Astrocyte (in vitro differentiated cells and primary cell): ENCODE measurements around the gene JUP. TPM values are rescaled to one million over a fixed set of nuclear protein-coding genes. Genes with fewer than 3 reads are reported as not detected.

Experiments
- DNase-seq: peaks from one replicate; pipeline ENCODE4 v3.0.0-alpha.2; 2010; ENCODE audit warnings: low read depth
- FAIRE-seq: peaks from 2 replicates; lab custom pipeline; 2011; peaks lifted over from hg19 to GRCh38; lab: Jason Lieb, UNC
- H2AFZ ChIP-seq: 2 replicates; pipeline ENCODE4 v1.6.0; 2012; ENCODE audit warnings: low read depth, low read length, inconsistent platforms
- H3K27ac ChIP-seq: 2 replicates; pipeline ENCODE4 v1.5.1; 2011; ENCODE audit warnings: low read depth, low read length, inconsistent platforms
- H3K27me3 ChIP-seq: 2 replicates; pipeline ENCODE4 v1.6.0; 2011; ENCODE audit warnings: low read length, inconsistent platforms; ENCODE audit not compliant: insufficient read depth
- H3K36me3 ChIP-seq: 2 replicates; pipeline ENCODE4 v1.5.1; 2011; ENCODE audit warnings: low read length, inconsistent platforms; ENCODE audit not compliant: insufficient read depth
- H3K4me1 ChIP-seq: 2 replicates; pipeline ENCODE4 v1.5.1; 2011; ENCODE audit warnings: low read length, inconsistent platforms; ENCODE audit not compliant: insufficient read depth
- H3K4me2 ChIP-seq: 2 replicates; pipeline ENCODE4 v1.6.0; 2012; ENCODE audit warnings: low read length, inconsistent platforms
- H3K4me3 ChIP-seq: 2 replicates; pipeline ENCODE4 v1.5.1; 2011; ENCODE audit warnings: low read depth, mild to moderate bottlenecking, low read length, inconsistent platforms; ENCODE audit not compliant: insufficient read depth
- H3K79me2 ChIP-seq: 2 replicates; pipeline ENCODE4 v1.6.0; 2012; ENCODE audit warnings: mild to moderate bottlenecking, low read length, inconsistent platforms; ENCODE audit not compliant: insufficient read depth
- H3K9ac ChIP-seq: 2 replicates; pipeline ENCODE4 v1.6.0; 2012; ENCODE audit warnings: mild to moderate bottlenecking, low read length, inconsistent platforms
- H3K9me3 ChIP-seq: 2 replicates; pipeline ENCODE4 v1.5.1; 2012; ENCODE audit warnings: low read depth, mild to moderate bottlenecking, low read length, inconsistent platforms; ENCODE audit not compliant: insufficient read depth
- H4K20me1 ChIP-seq: 2 replicates; pipeline ENCODE4 v1.6.0; 2012; ENCODE audit warnings: low read length, inconsistent platforms; ENCODE audit not compliant: insufficient read depth
- H3K27ac Mint-ChIP-seq: one replicate; pipeline ENCODE4 v1.8.0; 2021; ENCODE audit warnings: mild to moderate bottlenecking, mixed read lengths; ENCODE audit not compliant: unreplicated experiment
- H3K27me3 Mint-ChIP-seq: one replicate; pipeline ENCODE4 v1.8.0; 2021; ENCODE audit warnings: low read depth, mixed read lengths; ENCODE audit not compliant: unreplicated experiment
- H3K36me3 Mint-ChIP-seq: one replicate; pipeline ENCODE4 v1.8.0; 2021; ENCODE audit warnings: low read depth, mixed read lengths; ENCODE audit not compliant: unreplicated experiment
- H3K4me1 Mint-ChIP-seq: one replicate; pipeline ENCODE4 v1.8.0; 2021; ENCODE audit warnings: low read depth, mixed read lengths; ENCODE audit not compliant: unreplicated experiment
- H3K4me3 Mint-ChIP-seq: one replicate; pipeline ENCODE4 v1.8.0; 2021; ENCODE audit warnings: mild to moderate bottlenecking, moderate library complexity, mixed read lengths; ENCODE audit not compliant: unreplicated experiment
- H3K9me3 Mint-ChIP-seq: one replicate; pipeline ENCODE4 v1.8.0; 2021; ENCODE audit warnings: mild to moderate bottlenecking, mixed read lengths; ENCODE audit not compliant: unreplicated experiment
- EZH2 ChIP-seq: IDR thresholded peaks from 2 replicates; pipeline ENCODE4 v1.6.1; 2012; ENCODE audit warnings: mild to moderate bottlenecking, low read length, inconsistent platforms; ENCODE audit not compliant: insufficient read depth
- total RNA-seq: library from RNA; stranded (reverse); gene quantifications from 2 replicates; pipeline ENCODE4 v1.2.1, GENCODE V29; 2021
- TF ChIP-seq, protein P1 (sequence below): IDR thresholded peaks from 2 replicates; pipeline ENCODE4 v1.5.1; 2011; ENCODE audit warnings: low read depth, mild to moderate bottlenecking, inconsistent platforms, low read length, moderate library complexity; ENCODE audit not compliant: insufficient read depth

JUP gene
- total RNA-seq, 1 donor from 2014 or later: 236 TPM

DNA sequence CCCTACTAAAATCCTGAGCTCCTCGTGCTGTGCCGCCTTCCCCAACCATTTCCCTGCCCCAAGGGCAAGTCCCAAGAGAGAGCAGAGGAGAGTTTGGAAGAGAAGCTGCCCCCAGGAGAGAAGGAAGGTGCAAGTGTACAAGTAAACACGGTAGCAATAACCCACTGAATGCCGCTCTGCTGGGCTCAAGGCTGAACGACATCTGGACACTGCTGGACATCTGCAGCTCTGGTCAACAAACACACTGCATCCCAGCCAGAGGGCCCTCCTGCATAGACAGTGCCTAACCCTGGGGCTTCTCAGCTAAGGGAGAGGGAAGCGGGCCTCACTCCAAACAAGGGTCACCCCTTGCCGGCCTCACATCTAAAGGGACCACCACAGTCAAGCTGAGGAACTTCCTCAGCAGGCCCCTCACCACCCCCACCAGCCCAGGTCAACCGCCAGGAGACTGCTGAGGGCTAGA is 12.7 kb downstream of the JUP start:
- H3K36me3 ChIP-seq: no peaks in the 10 kb centered on the region
- H3K9me3 ChIP-seq: no peaks in the 10 kb centered on the region
- peaks cover 39% of the 10 kb centered on the region for H3K4me1 ChIP-seq
- TF ChIP-seq, protein P1, sequence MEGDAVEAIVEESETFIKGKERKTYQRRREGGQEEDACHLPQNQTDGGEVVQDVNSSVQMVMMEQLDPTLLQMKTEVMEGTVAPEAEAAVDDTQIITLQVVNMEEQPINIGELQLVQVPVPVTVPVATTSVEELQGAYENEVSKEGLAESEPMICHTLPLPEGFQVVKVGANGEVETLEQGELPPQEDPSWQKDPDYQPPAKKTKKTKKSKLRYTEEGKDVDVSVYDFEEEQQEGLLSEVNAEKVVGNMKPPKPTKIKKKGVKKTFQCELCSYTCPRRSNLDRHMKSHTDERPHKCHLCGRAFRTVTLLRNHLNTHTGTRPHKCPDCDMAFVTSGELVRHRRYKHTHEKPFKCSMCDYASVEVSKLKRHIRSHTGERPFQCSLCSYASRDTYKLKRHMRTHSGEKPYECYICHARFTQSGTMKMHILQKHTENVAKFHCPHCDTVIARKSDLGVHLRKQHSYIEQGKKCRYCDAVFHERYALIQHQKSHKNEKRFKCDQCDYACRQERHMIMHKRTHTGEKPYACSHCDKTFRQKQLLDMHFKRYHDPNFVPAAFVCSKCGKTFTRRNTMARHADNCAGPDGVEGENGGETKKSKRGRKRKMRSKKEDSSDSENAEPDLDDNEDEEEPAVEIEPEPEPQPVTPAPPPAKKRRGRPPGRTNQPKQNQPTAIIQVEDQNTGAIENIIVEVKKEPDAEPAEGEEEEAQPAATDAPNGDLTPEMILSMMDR: no peak
- TF ChIP-seq EZH2: no peak
- H3K27ac ChIP-seq: no peak overlapping the region
- Mint-ChIP-seq H3K9me3 (no peaks in the 10 kb centered on the region), H3K4me1 (peaks cover 49% of the 10 kb centered on the region), H3K4me3 (peak overlapping the region; percentile 64), H3K27ac (no peak overlapping the region), H3K27me3 (no peaks in the 10 kb centered on the region), H3K36me3 (peaks cover 11% of the 10 kb centered on the region)
- no peaks in the 10 kb centered on the region for H3K27me3 ChIP-seq
- peaks cover 19% of the 10 kb centered on the region for H3K79me2 ChIP-seq
- FAIRE-seq (no peak), DNase-seq (no peak)
- H3K4me3 ChIP-seq: no peak overlapping the region
- H2AFZ ChIP-seq: no peak overlapping the region
- peak overlapping the region; percentile 28 for H3K9ac ChIP-seq
- H4K20me1 ChIP-seq: peaks cover 25% of the 10 kb centered on the region
- peak overlapping the region; percentile 51 for H3K4me2 ChIP-seq

GRCh38 chr17:41773190-41773588 is 13.3 kb downstream of the JUP start:
- Histone ChIP-seq H2AFZ (no peak overlapping the region), H3K9me3 (no peaks in the 10 kb centered on the region), H4K20me1 (peaks cover 24% of the 10 kb centered on the region), H3K4me2 (peak overlapping the region; percentile 51), H3K4me3 (no peak overlapping the region), H3K79me2 (peaks cover 19% of the 10 kb centered on the region), H3K4me1 (peaks cover 36% of the 10 kb centered on the region), H3K27ac (peak overlapping the region; percentile 36), H3K9ac (no peak overlapping the region), H3K36me3 (peaks cover 3% of the 10 kb centered on the region), H3K27me3 (no peaks in the 10 kb centered on the region)
- peak overlapping the region; percentile 91 for H3K27ac Mint-ChIP-seq
- TF ChIP-seq, protein P1: no peak
- no peak for TF ChIP-seq EZH2
- peaks cover 44% of the 10 kb centered on the region for H3K4me1 Mint-ChIP-seq
- peak overlapping the region; percentile 34 for H3K4me3 Mint-ChIP-seq
- DNase-seq (peak; percentile 86), FAIRE-seq (no peak)
- H3K27me3 Mint-ChIP-seq: no peaks in the 10 kb centered on the region
- no peaks in the 10 kb centered on the region for H3K9me3 Mint-ChIP-seq
- peaks cover 14% of the 10 kb centered on the region for H3K36me3 Mint-ChIP-seq

DNA sequence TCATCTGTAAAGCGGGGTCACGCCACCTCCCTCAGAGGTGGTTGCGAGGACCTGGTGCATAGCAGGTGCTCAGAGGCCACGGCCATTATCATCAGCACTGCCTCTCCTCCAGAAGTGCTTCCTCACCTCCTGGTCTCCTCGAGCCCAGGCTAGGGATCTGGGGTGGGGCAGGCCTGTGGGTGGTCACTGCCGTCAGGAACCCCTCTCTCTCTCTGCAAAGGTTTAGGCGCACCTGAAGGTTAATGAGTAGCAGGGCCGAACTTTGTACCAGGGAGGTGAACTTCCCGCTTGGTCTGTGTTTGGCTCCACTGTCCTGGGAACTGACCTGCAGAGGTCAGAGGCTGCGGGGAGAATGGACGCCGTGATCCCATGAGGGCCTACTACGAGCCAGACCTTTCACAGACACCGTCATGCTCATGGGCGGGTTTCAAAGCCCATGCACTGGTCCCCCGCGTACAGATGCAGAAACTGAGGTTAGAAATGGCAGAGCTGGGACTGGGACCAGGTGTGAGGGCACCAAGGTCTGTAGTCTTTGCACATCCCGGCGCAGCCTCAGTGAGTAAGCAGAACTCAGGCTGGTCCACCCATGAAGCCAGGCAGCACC is 13.8 kb downstream of the JUP start:
- Histone ChIP-seq H3K36me3 (peaks cover 3% of the 10 kb centered on the region), H3K9me3 (no peaks in the 10 kb centered on the region), H4K20me1 (peaks cover 19% of the 10 kb centered on the region), H3K79me2 (peaks cover 19% of the 10 kb centered on the region), H3K4me2 (peak overlapping the region; percentile 51), H3K27me3 (no peaks in the 10 kb centered on the region), H3K4me3 (no peak overlapping the region), H3K27ac (peak overlapping the region; percentile 36), H3K9ac (no peak overlapping the region), H3K4me1 (peaks cover 31% of the 10 kb centered on the region), H2AFZ (no peak overlapping the region)
- DNase-seq (no peak), FAIRE-seq (no peak)
- no peaks in the 10 kb centered on the region for H3K27me3 Mint-ChIP-seq
- H3K27ac Mint-ChIP-seq: peak overlapping the region; percentile 66
- no peaks in the 10 kb centered on the region for H3K9me3 Mint-ChIP-seq
- H3K36me3 Mint-ChIP-seq: peaks cover 14% of the 10 kb centered on the region
- TF ChIP-seq, protein P1: no peak
- no peak for TF ChIP-seq EZH2
- H3K4me1 Mint-ChIP-seq: peaks cover 39% of the 10 kb centered on the region
- H3K4me3 Mint-ChIP-seq: peak overlapping the region; percentile 34
